Activated T-cell treated with anti-CD3 and anti-CD28 coated beads for 48 hours (primary cell): Measurements from ENCODE around the gene CCDC142.

Experiments used
- DNase-seq: peaks from one replicate; pipeline ENCODE4 v3.0.0-alpha.2; 2020; ENCODE audit warnings: low read depth

CCDC142 gene

GRCh38 chr2:74513605-74514367 lies 31.0 kb upstream of the CCDC142 start:
- no peak for DNase-seq

GRCh38 chr2:74512744-74513604 lies 30.2 kb upstream of the CCDC142 start:
- DNase-seq, result no peak

- no peak for DNase-seq
Measured at GRCh38 chr2:74511104-74511989, 28.5 kb upstream of the CCDC142 start.

GRCh38 chr2:74510272-74510671 lies 27.5 kb upstream of the CCDC142 start:
- no peak for DNase-seq

GRCh38 chr2:74507926-74508520 lies 25.2 kb upstream of the CCDC142 start:
- no peak for DNase-seq

GRCh38 chr2:74507145-74507925 lies 24.5 kb upstream of the CCDC142 start, which contains the start of gene PCGF1:
Gene PCGF1, minus strand, starts transcription at chr2:74507695. Its CDS starts 27 bp downstream, at chr2:74507668.
- DNase-seq, result peak; percentile 96

- no peak for DNase-seq
Measured at GRCh38 chr2:74505448-74506246, 22.8 kb upstream of the CCDC142 start.

- DNase-seq, result no peak
Measured at GRCh38 chr2:74504591-74504990, 21.8 kb upstream of the CCDC142 start.

- no peak for DNase-seq
Measured at GRCh38 chr2:74503506-74504475, 21.0 kb upstream of the CCDC142 start.

- peak; percentile 54 for DNase-seq
Measured at GRCh38 chr2:74502720-74503505, 20.1 kb upstream of the CCDC142 start.

GRCh38 chr2:74502147-74502719 lies 19.4 kb upstream of the CCDC142 start:
- no peak for DNase-seq

- no peak for DNase-seq
Measured at GRCh38 chr2:74501335-74502071, 18.7 kb upstream of the CCDC142 start.

GRCh38 chr2:74500578-74500946 lies 17.8 kb upstream of the CCDC142 start:
- no peak for DNase-seq

GRCh38 chr2:74499940-74500577 lies 17.3 kb upstream of the CCDC142 start:
- DNase-seq, result no peak

- no peak for DNase-seq
Measured at GRCh38 chr2:74499267-74499939, 16.6 kb upstream of the CCDC142 start, which contains the start of gene LBX2. Gene LBX2, minus strand, starts transcription at chr2:74499603. Its CDS starts 66 bp downstream, at chr2:74499537.
